Anterior cingulate cortex (tissue), 58 donors: Measurements from ENCODE around the gene STK10.

ENCODE experiments used
- DNase-seq, 58 donors: peaks; one replicate each; lab custom pipeline; 2025; lab: John Stamatoyannopoulos, UW

The STK10 gene

DNA sequence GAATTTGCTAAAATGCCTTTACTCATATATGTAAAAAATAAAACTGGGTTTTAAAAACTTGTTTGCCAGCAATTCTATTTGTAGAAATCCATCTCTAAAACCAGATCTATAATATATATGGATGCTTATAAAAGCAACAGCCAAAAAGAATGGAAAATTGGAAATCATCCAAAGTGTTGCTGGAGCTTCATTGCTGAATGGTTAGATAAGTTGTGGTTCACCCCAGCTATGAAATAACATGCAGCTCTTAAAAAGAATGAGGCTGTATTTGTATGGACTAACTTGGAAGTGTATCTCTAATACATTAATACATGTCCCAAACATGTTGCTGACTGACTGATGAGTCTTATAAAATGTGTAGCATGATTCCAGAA is 76.2 kb downstream of the STK10 start:
- DNase-seq: no peak

DNA sequence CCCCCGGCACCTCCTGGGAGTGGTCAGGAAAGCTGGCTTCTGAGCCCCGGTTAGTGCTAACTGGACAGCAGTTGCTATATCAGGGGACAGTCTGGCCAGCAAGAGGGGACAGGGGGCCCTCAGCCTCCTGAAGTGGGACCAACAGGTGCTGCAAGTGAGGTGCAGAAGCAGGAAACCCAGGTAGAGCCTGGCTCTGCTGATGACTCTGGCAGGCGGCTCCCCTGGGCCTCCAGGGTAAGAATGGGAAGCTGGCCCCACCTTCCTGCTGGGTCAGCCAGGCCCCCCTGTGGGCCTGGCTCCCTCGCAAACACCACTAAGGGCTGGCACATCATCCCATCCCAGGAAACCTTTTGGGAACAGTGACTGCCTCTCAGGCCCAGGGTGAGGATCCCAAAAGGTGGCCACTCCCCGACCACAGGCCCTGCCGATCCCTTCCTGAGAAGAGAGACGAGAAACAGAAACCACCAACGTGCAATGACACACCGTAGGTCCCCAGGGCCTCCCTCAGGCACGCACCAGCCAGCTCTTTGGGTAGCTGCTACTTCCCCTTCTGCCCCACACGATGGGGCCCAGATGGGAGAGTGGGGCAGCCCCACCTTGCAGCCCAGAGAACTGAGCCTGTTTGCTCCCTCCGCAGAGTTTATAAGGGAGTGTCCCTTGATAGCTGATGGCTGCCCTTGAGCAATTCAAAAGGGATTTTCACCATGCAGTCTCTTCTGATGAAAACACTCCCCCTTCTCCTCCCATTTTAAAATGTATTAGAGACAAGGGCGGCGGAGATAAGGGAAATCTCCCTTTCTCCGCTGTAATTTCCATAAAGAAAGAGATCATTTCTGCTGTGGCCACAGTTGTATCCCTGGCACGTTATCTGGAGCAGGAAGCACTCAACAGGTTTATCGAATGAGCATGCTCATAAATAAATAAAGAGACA is 76.8 kb downstream of the STK10 start:
- no peak for DNase-seq

DNA sequence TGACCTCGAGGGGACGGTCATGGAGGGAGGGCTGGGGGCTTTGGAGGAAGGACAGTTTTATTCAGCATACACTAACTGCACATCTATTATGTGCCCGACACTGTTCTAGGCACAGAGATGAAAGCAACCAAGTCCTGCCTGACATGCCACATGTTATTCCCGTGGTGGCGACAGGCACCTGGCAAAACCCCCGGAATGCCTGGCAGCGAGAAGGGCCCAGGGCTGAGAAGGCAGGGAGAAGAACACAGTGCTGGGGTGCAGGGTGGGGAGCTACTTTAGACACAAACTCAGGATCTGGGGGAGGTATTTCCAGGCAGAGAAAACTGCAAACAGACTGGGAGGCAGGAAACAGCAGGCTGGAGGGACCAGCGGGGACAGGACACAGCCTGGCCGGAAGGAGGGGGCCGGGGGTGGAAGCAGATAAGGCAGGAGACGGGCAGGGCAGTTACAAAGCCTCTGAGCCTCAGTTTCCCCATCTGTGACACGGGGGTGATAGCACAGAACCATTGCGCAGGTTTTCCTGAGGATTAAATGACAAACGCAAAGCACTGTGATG is 77.7 kb downstream of the STK10 start:
- no peak for DNase-seq

DNA sequence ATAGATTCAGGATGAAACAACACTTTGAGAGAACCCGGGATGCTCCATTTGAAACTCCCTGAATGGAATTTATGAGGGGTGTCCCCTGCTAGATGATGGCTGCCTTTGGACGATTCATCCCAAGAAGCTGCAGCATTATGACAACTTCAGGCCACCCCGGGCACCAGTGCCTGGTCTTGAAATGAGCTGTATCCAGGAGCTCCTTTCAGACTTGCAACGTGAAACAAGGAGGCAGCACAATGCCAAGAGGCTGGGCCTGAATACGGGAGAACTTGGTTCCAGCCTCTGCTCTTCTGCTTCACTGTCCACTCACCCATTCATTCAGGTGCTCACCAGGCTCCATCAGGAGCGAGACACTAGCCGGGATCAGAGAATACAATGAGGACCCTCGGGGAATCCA is 78.3 kb downstream of the STK10 start:
- DNase-seq: no peak

DNA sequence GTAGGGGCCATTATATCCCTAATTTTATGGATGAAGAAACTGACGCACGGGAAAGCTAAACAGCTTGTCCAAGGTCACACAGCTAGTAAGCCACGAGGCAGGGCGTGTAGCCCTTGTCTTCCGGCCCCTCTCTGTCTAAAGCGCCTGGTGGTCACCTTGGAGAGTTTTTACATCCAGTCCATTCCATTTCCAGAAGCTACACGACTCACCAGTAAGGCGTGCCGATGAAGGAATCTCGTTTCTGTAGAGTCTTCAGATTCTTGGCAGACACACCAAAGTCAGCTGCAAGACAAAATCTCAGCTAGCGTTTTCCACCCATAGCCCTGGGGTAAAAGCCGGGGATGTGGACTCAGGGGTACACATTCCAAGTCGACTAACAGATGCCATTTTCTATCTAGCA is 80.5 kb downstream of the STK10 start:
- DNase-seq: no peak

DNA sequence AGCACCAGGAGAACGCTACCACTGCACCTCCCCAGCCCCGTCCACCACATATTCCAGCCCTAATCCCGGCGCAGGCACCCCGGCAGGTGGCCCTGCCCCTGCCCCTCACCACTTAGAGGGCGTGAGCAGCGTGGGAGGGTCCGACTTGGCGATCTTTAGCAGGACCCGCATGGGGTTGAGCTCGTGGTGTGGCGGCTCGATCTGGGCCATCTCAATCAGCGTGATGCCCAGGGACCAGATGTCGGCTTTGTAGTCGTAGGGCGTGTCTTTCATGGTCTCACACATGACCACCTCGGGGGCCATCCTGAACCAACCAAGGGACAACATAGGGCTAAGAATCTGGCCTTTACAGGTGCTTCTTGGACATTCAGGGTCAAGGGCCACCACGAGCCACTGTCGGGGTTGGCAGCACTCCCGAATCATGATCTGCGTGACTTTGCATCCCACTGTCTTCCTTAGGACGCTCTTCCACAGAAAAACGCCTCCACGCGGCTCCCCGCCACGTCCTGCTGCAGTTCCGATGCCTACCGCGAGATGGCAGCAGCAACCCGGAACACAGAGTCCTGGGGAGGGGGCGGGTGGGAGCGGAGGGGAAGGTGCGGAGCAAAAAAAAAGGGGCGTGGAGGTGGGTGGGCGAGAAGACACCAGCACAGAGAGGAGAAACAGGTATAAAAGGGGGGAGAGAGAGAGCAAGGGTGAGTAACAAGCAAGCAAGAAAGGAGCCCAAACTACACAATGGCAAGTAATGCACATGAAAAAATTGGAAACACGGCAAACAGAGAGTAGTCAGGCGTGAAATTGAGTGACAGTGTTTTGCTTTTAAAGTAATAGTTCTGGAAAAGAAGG is 81.3 kb downstream of the STK10 start:
- DNase-seq: peak in 48 of 58 donors; percentile 4 to 82 (median 40)

DNA sequence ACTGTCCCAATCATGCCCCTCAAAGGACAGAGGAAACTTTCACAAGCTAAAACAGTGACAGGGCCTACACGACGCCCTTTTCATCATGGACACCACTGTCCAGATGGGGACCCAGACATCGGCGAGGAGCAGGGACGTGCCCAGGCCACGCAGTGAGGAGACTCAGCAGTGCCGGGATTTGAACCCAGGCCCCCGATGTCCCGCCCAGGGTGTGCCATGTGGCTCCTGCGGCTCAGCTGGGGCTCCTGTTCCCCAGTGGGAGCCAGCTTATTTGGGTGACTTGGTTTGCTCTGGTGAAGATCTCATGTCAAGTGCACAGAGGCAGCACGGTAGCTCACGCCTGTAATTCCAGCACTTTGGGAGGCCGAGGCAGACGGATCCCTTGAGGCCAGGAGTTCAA is 82.2 kb downstream of the STK10 start:
- no peak for DNase-seq

- no peak for DNase-seq
Observed at GRCh38 chr5:172104801-172105701, 83.0 kb downstream of the STK10 start.

GRCh38 chr5:172104021-172104420 is 84.0 kb downstream of the STK10 start:
- no peak for DNase-seq

GRCh38 chr5:172102913-172103626 is 85.0 kb downstream of the STK10 start:
- no peak for DNase-seq

GRCh38 chr5:172102218-172102870 is 85.7 kb downstream of the STK10 start:
- DNase-seq: no peak

DNA sequence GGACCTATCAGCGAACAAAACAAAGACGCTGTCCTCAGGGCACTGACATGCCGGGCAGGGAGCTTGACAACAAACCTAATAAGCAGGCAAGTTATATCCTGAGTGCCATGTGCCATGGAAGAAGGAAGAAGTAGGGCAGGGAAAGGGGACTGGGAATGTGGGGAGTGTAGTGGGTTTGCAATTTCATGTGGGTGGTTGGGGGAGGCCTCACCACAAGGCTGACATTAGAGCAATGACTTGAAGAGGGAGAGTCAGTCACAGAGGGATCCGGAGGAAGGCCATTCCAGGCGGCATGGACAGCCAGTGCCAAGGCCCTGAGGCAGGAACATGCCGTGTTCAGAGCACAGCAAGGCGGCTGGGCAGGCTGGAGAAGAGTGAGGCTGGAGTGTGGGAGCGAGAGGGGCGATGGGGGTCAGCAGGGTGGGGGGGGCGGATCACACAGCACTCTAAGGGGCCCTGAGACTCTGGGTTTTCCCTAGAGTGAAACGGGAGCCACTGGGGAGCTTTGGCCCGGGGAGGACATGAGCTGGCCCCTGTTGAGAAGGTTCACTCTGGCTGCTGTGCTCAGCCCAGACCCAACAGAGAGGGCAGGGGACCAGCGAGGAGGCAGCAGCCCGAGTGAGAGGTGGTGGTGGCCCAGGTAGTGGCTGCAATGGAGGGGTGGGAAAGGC is 86.3 kb downstream of the STK10 start:
- DNase-seq: no peak

DNA sequence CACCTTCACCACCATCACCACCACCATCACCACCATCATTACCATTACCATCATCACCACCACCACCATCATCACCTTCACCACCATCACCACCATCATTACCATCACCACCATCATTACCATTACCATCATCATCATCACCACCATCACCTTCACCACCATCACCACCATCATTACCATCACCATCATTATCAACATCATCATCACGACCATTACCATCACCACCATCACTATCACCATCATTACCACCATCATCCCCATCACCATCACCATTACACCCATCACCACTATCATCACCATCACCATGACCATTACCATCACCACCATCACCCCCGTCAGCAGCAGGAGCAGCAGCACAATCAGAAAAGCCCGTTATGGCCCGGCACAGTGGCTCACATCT is 89.1 kb downstream of the STK10 start:
- no peak for DNase-seq

GRCh38 chr5:172098046-172098445 is 90.0 kb downstream of the STK10 start:
- DNase-seq: no peak

DNA sequence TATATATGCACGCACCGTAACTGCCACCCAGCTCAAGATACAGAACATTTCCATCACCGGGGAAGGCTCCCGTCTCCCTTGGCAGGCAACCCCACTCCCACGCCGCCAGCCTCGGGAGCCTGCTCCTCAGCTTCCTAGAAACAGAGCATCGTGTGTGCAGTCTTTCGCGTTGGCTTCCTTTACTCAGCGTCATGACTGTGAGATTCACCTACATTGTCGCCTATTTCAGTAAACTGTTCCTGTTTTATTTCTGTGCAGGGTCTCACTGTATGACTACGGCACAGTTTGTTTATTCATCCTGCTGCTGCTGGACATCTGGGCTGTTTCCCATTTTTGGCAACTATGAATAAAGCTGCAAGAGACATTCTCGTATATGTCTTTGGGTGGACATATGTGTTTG is 90.7 kb downstream of the STK10 start:
- DNase-seq: peak in 37 of 58 donors; percentile 7 to 77 (median 47)

DNA sequence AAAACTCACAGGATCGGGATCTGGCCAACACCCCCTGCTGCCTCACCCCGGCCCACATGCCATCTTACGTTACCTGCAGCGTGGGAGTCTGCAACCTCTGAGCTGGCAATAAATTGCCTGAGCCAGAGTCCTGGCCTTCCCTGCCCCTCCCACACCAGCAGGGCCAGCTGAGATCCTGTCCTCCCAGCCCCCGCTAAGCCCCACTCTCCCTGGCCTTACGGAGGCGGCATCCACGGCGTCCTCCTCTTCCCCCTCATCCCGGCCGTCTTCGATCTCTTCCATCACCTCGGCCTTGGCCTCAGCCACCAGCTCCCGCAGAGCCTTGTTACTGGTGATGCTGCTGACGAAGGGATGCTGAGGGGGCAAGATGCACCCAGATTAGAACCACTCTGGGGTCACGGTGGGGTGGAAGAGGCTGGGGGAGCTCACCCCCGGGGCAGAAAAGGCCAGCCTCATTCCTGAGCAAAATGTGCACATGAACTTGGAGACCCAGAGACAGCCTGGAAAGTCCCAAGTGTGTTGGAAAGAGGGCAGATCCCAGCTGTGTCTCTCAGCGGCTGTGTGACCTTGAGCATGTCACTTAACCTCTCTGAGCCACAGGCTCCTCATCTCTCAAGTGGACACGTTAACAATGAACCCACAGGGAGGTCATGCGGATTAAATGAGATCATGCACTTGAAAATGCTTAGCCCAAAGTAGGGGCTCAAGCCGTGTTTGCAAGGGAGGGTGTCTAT is 91.7 kb downstream of the STK10 start:
- no peak for DNase-seq

DNA sequence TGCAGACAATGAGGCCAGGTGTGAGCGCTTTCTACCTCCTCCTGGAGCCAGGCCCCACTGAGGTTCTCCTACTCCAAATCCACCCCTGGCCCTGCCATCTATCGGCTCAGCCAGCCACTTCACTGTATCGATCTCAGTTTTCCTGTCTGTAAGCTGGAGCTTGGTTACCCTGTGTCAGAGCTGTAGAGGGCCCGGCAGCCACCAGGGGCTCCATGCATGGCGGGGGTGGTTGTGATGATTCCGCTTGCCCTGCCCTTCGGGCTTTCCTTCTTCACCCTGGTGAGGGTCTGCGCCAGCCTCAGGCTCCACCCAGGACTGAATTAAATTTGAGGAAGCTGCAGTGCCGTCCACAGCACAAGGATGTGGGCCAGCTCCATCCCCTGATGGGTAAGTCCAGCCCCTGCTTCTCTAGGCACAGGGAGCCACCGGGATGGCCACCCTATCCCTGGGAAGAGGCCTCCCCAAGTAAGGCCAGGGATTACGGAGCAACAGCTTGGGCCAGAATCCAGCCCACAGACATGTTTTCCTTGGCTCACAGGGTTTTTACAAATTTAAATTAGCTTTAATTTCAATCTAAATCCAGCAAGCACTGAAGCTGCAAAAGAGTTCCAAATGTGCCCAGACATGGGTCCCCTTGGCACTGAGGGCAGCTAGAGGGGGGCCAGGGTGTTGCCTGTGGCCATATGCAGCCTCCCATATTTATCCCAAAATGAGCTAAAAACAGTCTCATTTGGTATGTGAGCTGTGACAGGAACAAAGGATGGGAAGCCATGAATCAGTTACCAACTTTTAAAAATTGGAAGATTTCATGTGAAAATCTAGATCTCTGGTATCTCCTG is 92.4 kb downstream of the STK10 start:
- no peak for DNase-seq
